ENCODE data around the gene KCTD12.
A peak's percentile ranks its signal among the peaks of the same experiment; 100 is the strongest.

KCTD12 gene

DNA sequence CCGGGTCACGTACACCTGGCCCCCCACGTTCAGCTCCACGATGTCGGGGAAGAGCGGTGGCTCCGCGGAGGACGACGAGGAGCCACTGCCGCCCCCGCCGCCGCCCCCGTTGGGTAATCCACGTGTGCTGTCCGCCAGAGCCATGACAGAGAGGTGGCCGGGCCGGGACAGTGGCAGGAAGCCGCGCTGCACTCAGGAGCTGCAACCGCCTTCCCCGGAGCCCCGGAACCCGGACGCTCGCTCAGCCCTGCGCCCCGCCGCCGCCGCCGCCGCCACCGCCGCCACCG is 257 bp downstream of the KCTD12 start:
- DNase-seq = no peak

DNA sequence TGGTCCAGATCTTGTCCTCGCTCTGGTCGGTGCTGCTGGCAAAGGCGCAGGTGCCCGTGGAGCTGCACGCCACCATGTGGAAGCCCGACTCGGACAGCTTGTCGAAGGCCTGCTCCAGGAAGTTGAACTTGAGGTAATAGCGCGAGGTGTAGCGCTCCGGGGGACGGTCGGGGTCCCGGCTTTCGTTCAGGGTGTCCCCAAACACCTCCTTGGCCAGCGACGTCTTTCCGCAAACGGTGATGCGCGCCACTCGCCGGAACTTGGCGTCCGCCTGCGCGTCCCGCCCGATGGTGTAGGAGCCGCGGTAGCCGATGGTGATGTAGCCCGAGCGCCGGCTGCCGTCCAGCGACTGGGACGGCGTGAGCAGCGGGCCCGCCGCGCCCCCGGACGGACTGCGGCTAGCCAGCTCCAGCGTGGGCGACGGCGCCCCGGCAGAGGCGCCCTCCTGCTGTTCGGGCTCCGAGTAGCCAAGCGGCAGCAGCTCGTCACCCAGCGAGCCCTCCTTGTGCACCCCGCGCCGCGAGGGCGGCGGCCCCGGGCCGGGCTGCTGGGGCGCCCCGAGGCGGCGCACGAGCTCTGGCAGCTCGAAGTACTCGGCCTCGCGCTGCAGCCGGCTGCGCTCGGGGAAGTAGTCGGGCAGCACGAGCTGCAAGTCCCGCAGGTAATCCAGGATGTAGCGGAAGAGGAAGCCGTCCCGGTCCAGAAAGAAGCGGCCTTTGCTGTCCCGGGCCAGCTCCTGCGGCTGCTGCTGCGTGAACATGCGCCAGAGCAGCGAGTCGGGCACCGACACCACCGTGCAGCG is 801 bp downstream of the KCTD12 start:
- DNase-seq = peak; percentile 43

DNA sequence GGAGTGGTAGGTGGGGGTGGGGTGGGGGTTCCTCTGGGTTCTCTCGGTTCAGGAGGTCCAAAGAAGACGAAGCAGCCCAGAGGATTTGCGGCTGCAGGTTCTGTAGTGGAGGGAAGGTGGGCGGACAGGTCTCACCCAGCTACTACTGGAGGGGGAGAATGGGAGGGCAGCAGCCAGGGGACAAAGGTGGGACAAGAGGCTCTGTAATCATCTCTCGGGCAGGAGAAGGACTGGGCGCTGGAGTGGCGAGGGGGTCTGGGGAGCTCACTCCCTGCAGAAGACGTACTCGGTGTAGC is 1.4 kb downstream of the KCTD12 start:
- no peak for DNase-seq

DNA sequence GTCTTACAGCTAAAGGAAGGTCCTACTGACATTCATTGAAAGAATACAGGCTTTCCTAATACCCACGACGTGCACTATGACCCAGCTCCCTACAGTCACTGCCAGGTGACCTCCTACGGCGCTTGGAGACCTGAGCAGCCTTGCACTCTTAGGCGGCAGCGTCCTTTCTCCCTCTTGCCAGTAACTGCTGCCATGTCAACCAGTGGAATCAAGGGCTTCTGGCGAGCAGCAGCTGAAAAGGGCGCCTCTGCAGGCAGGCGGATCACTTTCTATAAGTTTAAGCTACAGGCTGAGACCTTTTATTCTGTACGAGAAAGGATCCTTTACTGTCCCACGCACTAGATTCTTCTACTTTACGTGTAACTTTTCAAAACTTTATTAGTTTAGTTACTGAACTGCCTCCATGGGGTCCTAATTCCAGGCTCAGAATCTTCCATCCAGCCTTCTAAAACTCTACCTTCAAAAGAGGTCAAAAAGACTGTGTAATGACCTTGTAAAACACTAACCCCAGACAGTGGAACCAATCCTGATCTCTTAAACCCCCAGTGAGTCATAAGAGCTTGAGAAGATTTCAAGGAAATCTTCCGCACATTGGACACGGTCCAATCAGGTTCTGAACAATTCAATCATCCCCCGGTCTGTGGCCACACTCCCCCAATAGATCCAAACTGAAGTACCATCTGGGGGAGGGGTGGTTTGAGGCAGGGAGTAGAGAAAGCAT is 1.9 kb downstream of the KCTD12 start:
- DNase-seq = no peak

DNA sequence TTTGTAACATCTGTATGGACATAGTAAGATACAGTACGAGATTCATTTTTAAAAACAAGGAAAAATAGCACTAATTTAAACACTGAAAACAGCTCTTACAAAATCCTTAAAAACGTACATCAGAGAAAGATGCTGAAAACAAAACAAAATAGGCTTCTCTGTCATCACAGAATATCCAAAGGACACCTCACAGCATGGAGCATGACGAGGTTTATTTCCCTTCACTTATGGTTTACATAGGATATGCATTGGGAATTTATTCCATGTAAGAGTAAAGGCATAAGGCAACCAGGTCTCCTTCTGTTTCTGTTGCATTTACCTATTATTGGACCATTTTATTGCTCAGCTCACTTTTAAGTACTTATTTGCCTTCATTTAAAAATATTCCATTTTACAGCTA is 3.0 kb downstream of the KCTD12 start:
- DNase-seq = no peak

DNA sequence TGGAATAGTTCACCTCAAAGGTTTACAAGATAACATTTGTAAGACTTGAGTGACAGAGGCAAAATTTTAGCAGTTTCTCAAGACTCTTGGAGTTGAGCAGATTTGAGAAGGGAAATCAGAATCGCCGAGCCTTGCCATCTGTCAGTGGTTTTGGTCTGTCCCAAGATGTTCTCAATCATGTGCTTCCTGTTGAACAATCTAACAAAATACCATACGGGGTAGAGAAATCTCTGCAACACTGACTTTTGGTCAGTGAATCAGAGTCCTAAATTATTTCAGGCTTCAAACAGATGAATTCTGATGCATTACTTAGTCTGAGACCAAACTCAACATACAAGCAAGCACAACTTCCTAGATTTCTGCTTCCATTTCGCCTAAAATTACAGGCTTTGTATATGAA is 3.8 kb downstream of the KCTD12 start:
- DNase-seq = no peak

DNA sequence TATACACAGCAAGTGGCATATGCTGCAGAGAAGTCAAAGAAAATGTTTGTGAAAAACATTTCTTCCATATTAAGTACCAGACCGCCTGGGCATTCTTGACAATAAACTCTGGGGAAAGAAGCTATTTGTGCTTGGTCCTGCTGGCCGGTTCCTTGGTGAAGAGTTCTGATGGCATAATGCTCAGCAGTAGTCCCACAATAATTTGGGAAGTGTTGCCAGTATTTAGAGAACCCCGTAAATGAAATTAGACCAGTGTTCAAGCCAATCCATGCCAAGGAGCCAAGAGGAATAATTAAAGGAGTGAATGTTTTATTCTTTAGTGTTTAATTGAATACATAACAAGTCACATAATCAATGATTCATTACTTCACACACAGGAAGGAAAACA is 6.3 kb downstream of the KCTD12 start:
- no peak for DNase-seq

DNA sequence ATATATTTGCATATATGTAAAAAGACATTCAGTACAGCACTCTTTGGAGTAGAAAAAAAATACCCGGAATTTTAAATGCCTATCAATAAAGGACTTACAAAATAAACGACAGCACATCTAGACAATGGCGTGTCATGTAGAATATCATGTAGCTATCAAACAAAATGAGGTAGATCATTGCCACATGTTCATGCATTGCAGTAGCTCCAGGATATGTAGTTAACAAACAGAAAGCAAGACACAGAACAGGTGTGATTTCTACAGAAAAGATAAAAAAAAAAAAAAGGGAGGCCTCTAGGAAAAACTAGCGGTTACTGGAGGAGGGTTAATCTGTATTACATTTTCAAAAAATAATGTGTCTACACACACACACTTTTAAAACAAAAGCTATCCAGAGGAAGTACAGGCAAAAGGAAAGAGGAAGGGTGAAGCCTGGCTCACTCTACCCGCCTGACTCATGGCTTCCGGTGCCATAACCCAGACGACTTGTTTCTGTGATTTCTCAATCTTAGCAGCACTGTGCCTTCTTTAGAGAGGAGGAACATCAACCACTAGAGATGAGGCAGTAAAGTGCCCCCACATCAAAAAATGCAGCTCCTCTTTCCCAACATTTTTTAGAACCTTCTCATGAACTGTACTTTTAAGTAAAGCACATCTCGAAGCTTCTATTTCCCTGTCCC is 6.9 kb downstream of the KCTD12 start:
- DNase-seq = no peak

DNA sequence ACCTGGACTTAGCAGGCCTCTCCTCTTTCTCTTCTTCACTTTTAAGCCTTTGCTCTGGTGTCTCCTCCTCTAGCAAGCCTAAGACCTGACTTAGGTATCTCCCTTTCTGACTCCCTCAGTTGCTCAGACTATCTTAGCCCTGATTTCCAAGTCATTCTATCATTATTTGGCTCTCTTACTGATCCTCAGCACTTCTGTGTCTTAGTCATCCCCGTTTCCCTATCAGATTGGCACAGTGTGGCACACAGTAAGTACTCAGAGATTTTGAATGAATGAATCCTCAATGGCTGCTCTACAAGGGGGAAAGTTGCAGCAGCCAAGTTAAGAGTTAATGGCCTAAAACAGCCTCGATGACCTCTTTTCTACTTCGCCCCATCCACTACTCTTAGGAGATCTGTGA is 8.2 kb downstream of the KCTD12 start:
- no peak for DNase-seq

DNA sequence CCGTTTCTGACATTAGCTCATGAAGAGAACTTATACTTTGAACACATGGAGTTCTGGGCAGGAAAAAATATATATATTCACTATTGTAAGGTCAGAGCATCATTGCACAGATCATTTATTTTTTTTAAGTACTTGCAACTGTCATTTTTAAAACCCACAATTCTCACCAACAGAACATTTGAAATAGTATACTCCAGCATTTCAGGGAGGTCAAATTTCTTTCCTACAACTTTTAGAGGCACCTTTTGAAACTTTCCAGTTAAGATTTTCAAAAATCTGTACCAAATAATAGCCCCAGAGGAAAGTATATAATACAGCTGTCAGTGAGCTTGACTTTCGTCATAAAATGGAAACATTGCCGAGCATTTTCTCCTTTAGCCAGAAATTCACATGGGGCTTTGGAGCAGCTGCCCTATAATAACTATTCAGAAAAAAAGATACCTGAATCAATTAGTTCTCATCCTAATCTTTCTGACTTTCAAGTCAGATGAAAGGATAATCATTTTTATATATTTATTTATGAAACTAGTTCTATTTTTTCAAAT is 10.9 kb downstream of the KCTD12 start:
- no peak for DNase-seq

DNA sequence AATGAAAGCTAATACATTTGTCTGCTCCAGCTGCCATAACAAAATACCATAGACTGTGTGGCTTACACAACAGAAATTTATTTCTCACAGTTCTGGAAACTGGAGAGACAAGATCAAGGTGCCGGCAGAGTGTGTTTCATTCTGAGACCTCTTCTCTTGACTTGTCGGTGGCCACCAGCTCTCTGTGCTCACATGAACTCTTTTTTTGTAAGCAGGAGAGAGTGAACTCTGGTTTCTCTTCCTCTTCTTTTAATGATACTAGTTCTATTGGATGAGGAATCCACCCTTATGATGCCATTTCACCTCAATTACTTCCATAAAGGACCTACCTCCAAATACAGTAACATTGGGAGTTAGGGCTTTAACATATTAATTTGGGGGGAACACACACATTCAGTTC is 11.7 kb downstream of the KCTD12 start:
- no peak for DNase-seq

DNA sequence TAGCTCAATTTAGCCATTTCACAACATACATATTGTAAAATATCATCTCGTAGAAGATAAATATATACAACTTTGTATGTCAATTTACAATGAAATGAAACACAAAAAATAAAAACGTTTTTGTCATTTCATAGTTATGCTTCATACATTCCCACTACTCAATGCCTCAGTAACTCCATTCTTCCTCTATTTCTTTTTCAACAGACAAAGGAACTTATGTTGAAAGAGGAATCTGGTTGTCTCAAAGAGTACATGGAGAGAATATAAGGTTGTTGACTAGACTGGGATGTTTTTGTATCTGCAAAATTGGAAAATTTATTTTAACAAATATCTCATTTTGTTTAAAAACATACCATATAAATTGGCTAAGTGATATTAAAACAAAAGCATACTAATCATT is 12.8 kb downstream of the KCTD12 start:
- no peak for DNase-seq

DNA sequence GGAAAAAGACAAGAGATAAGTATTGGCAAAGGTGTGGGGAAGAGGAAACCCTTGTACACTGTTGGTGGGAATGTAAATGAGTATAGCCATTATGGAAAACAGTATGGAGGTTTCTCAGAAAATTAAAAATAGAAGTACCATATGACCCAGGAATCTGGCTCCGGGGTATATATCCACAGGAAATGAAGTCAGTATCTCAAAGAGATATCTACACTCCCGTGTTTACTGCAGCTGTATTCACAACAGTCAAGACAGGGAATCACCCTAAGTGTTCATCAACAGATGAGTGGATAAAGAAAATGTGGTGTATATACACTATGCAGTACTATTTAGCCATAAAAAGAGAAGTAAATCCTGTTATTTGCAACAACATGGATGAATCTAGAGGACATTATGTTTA is 13.5 kb downstream of the KCTD12 start:
- no peak for DNase-seq

DNA sequence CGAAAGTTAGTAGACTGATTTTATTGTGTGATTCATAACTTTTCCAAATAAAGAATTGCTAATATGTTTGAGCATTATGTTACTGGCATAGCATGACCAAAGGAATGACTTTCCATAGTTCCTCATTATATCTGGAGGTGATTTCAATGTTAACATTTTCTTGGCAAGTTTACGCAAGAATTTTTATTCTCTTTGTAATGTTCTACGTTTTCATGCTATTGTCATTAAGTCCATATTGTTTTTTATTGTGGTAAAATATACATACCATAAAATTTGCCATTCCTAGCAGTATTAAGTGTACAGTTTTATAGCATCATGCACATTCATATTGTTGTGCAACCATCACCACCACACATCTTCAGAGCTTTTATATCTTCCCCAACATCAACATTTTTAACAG is 14.8 kb downstream of the KCTD12 start:
- DNase-seq = no peak

DNA sequence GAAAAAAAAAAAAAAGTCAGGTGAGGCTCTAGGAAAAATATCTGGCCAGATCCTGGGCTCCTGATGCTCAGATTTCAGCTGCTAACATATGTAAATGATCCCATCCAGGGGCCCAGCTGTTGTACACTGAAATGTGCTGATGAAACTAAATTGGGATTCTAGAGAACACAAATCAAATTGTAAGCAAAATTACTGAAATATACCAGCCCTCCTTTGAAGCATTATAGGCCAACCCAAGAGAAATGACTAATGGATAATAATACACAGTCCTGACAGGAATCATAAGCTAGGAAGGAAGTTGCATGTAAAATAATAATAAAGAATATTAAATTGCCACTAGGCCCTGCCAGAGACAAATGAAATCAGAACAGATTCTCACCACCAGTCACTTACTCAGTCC is 17.8 kb downstream of the KCTD12 start:
- no peak for DNase-seq

DNA sequence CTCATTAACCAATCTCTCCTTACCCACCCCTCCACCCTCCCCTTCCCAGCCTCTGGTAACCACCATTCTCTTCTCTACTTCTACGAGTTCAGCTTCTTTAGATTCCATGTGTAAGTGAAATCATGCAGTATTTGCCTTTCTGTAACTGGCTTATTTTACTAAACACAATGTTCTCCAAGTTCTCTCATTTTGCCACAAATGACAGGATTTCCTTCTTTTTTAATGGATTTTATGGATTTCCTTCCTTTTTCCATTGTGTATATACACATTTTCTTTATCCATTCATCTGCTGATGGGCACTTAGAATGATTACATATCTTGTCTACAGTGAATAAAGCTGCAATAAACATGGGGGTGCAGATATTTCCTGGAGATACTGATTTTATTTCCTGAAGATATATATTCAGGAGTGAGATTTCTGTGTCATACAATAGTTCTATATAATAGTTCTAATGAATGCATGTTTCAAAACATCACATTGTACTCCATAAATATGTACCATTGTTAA is 20.2 kb downstream of the KCTD12 start:
- DNase-seq = no peak

DNA sequence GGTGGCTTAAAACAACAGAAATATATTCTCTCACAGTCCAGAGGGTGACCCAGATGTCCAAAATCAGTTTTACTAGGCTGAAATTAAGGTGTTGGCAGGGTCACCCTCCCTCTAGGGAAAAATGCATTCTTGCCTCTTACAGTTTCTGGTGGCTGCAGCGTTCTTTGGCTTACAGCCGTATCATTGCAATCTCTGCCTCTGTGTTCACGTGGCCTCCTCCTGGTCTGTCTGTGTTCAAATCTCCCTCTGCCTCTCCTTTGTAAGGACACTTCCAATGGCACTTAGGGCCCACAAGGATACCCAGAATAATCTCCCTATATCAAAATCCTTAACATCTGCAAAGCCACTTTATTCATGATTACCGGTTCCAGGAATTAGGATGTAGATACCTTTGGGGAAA is 21.1 kb downstream of the KCTD12 start:
- DNase-seq = no peak

DNA sequence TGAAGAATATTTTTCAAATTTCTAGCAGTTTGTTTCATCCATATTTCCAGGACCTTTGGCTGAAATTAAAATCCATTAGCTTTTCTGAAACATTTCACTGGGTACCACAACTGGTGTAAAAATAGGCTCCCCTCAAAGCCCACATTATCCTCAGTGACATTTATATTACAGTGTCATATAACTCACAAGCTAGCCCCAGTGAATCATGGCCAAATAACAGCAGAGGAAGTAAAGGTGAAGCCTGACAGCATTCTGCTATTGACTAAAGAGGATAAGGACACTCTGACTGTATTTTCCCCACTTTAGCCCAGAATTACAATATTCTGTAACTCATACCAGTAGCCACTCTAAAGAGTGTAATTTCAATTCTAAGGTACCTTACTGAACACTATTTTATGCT is 21.9 kb downstream of the KCTD12 start:
- DNase-seq = no peak

DNA sequence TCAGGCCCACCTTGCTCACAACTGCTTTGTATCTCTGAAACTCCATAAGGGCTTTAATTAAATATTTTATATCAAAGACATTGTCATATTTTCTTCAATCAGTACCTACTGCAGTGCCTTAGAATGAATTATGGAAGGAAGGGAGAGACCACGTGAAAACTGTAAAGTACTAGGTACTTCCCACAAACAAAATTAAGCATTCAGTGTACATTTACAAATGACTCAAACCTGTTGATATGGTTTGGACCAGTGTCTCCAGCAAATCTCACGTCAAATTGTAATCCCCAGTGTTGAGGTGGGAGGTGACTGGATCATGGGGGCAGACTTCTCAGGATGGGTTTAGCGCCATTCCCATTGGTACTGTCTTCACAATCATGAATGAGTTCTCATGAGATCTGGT is 23.2 kb downstream of the KCTD12 start:
- no peak for DNase-seq

DNA sequence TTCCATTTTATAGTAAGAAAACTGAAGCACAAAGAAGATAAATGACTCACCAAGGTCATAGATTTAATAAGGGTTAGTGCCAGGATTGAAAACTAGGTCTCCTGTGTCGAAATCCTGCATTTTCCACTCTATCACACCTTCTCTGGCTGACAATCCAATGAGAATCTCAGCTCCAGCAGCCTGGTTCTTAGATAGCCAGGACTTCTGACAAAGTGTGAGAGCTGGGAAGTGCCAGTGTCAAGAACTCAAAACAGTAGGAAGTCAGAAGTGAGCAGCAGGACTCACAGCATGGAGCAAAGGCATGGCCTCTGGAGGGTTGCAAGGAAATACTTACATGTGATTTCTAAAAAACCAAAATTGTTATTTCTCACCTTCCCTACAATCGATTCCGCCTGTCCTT is 24.3 kb downstream of the KCTD12 start:
- no peak for DNase-seq

DNA sequence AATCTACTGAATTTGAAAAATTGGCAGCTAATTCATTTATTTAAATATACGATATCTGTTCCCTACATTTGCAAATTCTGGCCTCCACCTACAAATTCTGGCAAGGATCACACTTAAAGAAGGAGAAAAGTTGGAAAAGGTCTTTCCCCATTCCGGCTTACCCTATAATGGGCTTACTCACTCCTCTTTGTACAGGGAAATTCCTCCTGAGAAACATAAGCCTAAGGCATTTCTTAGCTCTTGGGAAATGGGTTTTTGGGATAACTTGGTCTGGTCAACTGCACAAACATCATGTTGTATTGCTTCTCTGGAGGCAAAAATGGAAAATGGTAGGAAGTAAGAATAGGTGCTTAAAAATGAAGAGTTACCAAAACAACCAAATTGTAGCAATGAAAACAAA is 25.5 kb downstream of the KCTD12 start:
- DNase-seq = no peak

DNA sequence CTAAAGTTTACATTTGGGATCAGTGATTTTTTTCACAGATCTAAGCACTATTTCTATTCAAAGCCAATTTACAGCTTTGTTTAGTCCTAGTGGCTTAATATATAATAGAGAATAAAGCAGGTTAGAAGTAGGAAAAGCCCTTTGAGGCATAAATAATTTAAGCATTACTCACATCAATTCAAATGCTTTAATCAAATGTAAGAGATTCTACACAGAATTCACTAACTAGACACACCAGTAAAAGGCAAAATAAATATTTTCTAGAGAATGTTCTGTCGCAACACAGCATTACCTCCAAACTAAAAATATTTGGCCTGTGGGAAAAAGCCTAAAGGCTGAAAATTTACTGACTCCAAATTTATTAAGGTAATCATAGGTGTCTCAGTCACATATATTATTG is 31.3 kb downstream of the KCTD12 start:
- DNase-seq = no peak

DNA sequence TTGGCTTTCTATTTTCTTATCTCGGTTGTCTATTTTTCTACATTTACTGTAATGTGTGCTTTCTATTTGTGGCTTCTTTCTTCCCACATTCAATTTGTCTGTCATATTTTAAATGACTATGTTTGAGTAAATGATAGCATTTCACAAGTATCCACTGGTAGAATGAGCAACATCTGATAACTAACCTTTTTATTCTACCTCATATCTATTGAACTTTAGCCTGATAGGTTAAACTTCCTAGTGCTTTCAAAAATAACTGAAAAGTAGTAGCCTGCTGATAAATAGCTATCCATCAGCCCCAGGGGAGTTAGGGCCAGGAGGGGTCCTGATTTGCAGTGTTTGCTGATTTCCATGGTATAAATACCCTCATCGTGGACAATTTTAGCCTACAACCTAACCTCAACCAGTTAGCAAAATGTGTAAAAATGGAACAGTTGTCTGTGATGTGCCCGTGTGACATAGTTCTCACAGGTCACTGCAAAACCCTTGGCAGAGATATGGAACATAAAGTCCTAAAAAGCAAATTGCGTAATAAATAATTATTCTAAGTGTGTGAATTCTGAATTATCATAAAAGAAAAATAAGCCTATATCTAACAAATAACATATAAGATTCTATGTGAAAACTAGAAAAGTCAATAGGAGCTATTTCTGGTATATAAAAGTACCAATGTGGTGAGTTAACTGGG is 32.1 kb downstream of the KCTD12 start:
- no peak for DNase-seq

DNA sequence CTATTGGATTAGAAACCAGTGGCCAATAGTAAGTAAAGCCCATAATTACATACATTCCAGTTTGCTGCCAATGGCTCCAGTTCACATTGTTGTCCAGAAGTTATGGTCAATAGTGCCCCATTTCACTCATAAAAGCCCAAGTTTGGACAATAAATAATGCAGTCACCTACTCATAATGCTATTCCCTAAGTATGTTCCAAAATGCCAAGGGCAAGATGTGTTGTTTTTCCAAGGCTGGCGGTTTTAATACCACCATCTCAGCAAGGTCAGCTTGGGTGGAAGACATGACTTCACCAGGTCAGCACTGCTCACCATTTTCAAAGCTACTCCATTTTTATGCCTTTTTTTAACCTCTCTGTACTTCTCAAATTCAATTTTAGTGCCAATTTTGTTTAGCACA is 32.7 kb downstream of the KCTD12 start:
- no peak for DNase-seq

All from amniotic stem cell (primary cell).